Stimulated activated CD8-positive, alpha-beta memory T cell treated with anti-CD3 and anti-CD28 coated beads, Interleukin-4, amount 100 ng/mL, for 1 hour (primary cell): Measurements from ENCODE around the gene MVD.
A peak's percentile ranks its signal among the peaks of the same experiment; 100 is the strongest.

Experiments used
- DNase-seq, 2 donors: peaks; one replicate each; pipeline ENCODE4 v3.0.0-alpha.2; 2020; ENCODE audit warnings: low read depth in 2 of 2, low spot score in 1 of 2

The MVD gene

GRCh38 chr16:88627531-88628411, 35.1 kb downstream of the MVD start:
- no peak for DNase-seq

DNA sequence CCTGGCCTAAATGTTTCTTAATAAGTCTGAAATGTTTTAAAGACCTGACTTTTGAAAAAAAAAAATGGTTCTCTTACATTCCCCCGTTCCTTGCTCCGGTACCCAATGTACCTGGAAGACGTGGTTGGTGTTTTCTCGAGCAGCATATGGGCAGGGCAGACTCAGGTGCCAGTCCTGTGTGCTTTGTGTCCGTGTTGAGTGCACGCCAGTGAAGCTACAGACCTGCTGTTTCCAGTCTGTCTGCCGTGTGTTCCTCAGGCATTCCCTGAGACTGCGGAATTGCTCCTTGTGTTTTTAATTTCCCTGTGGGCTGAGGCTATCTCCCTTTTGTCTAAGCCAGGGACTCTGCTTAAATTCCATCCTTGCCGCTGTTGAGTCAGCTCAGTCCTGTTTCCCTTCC, 36.2 kb downstream of the MVD start:
- no peak for DNase-seq

DNA sequence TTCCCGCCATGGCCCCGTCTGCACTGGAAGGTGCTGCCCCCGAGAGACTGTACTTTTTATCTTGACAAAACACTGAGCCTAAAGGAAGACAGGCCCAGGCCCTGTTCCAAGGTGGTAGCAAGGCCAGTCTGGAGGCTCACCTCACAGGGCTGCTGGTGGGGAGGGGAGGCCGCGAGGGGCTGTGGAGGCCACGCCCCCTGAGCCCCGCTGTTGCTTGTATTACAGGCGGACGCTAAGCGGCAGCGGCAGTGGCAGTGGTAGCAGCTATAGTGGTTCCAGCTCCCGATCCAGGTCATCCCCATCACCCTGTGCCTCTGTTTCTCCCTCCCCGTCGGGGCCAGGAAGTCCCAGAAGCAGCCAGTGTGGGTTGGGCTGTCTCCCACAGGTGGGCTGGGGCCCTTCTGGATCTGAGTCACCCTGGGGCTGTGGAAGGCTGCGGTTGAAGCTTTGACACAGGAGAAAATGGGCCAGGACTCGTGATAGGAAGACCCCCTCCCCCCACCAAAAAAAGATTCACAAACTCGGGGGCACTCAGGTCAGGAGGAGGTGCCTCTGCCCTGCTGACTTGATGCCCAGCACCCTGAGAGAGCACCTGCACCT, 37.8 kb downstream of the MVD start:
- no peak for DNase-seq

DNA sequence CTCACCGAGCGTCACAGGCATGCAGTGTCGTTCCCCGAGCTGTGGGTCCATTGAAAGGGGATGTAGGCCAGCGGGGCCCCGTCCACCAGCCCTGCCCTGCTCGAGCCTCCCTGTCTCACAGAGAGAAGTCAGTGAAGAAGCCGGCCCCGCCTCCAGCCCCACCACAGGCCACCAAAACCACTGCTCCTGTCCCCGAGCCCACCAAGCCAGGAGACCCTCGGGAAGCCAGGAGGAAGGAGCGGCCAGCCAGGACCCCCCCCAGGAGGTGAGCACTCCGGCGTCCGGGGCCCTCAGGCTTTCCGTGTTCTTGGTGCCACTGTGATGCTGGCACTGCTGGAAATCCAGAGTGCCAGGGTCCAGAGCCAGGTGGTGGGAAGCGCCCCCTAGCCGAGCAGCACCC, 38.4 kb downstream of the MVD start:
- no peak for DNase-seq

DNA sequence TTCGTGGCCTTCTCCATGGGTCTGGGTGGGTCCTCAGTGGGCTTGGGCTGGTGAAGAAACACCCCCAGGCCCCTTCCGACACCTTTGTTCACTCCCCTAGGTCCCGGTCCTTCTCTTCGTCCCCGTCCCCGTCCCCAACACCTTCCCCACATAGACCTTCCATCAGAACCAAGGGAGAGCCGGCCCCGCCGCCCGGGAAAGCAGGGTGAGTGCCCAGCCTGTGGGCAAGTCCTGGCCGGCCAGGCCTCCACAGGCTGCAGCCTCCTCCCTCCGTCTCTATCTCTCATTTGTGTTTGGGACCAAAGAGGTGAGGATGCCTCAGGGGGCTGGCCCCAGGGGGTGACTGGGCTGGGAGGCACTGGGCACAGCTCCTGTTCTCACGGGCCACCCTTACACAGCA, 39.0 kb downstream of the MVD start:
- DNase-seq, result no peak

DNA sequence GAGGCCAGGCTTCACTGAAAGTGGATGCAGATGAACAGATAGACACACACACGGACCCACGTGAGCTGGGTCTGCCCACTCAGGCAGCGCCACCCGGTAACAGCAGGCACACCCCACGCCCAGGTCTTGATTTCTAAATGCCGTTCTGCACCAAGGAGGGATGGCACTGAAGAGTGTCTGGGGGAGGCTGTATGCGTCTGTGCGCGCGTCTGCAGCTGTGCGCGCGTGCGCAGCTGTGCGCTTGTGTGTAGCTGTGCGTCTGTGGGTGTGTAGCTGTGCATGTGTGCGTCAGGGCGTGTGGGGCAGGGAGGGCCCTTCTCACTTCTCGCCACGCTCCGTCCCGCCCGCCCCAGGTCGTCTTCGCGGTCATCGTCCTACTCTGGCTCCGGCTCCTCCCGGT, 40.0 kb downstream of the MVD start:
- DNase-seq, result no peak

GRCh38 chr16:88622125-88622524, 40.8 kb downstream of the MVD start:
- DNase-seq, result no peak

DNA sequence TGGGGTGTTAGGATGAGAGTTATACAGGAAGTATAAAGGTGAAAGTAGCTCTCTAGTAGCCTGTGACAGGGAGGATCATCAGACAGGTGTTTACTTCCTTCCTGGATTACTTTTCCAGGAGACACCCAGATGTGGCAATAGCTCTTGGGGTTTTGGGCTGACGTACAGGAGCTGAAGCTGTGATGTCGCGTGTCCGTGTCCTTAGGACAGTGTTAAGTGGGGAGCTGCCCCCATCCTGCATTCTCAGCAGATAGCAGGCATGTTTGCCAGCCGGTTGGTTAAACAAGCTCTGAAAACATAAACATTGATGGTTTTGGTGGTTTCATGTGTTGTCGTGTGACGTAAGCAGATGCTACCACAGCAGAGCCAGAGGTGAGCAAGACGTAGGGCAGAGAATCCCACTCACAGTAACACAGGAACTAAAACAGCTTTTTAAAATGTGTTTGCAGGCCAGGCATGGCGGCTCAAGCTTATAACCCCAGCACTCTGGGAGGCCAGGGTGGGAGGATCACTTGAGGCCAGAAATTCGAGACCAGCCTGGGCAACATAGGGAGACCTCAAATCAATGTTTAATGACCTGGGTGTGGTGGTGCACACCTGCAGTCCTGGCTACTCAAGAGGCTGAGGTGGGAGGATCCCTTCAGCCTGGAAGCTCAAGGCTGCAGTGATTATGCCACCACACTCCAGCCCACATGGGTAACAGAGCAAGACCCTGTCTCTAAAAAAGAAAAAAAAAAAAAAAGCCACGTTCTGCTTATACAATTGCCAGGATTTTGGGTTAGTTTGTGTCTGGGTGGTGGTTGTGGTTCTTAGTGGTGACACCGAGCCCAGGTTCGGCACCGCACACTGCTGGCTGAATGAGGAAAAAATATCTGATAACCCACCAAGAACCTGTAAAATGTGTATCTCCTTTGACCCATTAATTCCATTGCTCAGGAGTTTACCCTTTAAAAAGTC, 42.8 kb downstream of the MVD start:
- DNase-seq, result peak; percentile 47 to 50

DNA sequence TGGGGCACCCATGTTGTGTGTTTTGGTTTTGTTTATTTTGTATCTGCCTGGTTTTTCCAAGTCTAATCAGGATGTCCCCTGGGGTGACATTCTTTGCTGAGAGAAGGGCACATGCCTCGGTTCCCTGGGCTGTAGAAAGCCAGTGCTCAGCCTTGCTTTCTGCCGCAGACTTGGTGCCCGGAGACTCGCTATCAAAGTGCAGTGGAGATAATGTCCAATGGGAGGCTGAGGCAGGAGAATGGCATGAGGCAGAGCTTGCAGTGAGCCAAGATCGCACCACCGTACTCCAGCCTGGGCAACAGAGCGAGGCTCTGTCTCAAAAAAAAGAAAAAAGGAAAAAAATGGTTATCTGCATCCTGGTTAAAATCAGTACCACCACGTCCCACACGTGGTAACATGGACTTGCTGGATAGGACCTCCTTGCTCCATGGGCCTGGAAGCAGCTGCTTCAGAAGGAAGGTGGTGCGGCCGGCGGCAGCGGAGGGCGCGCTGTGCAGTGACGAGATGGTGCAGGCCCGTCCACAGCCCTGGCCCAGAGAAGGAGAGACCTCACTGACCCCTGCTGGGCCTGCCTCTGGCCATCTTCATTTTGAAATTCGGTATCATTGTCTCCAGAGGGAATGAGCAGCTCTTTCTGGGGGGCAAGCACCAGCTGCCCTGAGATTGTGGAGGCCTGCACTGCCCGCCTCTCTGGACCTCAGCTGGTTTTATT, 43.8 kb downstream of the MVD start:
- no peak for DNase-seq

GRCh38 chr16:88618182-88618955, 44.5 kb downstream of the MVD start:
- DNase-seq, result no peak

DNA sequence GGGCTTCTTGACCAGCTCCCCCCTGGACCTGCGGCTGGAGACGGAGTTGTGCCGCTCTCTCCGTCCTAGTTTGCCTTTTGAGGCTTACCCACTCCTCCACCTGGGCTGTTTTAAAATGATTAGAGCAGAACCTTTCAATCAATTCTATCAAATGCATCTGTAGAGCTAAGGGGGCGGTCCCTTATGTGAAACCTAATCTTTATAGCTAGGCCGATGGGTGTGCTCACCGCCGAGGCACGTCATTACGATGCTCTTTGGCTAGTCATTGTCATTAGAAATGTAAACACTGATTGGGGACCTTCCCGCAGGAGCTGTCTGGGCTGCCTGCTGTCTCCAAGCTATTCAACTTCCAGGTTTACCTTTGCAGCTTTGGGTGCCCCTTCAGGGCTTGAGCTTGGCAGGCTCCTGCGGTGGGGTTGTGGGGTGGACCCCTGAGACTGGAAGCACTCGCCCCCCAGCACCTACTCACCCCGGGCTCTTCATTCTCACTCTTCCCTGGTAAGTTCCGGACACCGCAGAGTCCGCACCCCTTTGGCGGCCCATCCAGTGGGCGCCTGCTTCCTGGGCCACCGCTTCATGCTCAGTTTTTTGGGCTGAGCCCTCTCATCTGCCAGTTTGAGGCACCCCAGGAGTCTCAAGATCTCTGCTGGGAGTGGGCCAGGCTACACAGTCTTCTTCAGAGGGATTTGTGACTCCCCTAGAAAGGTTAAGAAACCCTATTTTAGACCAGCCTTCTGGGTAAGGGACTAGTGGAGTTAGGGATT, 45.4 kb downstream of the MVD start:
- no peak for DNase-seq

DNA sequence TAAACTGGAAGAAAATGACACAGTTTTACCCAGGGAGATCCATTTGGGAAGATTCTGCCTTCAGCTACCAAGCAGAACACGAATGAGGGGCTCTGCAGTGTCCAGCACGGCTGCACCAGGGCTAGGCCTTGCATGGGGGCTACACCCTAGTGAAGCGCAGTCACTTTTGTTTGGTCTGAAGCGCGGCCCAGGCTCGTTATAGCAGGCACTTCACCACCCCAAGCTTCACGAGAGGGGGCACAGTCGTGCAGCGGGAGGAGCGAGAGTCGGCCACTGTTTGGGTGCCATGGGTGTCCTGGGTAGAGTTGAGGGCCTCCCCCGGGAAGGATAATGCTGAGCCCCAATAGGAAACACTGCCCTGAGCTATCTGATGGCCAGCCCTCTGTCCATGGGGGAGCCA, 46.2 kb downstream of the MVD start:
- no peak for DNase-seq

GRCh38 chr16:88616320-88616719, 46.6 kb downstream of the MVD start:
- DNase-seq, result no peak

- no peak for DNase-seq
These were observed 47.9 kb downstream of the MVD start for GRCh38 chr16:88614818-88615580.

DNA sequence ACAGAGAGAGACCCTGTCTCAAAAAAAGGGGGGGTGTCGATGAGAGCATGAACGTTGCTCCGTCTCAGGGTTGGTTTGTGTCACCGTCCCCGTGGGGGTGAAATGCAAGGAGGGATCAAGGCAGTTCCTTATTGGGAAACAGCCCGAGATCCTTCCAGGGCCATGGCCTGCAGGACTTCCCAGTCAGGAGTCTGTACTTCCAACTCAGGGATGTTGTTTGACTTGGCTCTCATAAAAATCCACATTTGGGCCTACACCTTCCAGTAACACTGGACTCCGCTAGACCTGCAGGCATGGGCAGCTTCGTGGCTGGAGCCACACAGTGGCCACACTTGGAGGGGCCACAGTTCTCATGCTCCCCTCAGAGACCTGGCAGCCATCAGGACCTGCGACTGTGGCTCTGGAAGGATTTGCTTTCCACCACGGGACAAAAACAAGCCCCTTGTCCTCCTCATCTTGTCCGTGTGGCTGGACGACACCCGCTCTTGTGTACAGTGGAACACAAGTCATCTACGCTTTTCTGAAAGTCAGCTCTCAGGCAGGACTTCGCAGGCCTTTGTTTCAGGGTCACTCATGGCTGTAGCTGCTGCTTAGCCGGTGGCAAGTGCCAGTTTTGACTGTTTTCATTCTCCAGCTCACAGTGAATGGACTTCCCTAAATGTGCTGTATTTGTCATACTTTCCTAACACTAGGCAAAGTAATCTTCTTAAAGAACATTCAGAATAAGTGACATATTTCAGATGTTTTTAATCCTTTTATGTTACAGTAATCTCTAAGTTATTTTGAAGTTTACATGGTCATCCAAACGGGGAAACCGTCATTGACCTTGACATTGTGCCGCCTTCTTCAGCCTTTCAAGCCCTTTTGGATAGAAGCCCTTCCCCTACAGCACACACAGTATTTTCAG, 48.7 kb downstream of the MVD start:
- no peak for DNase-seq

DNA sequence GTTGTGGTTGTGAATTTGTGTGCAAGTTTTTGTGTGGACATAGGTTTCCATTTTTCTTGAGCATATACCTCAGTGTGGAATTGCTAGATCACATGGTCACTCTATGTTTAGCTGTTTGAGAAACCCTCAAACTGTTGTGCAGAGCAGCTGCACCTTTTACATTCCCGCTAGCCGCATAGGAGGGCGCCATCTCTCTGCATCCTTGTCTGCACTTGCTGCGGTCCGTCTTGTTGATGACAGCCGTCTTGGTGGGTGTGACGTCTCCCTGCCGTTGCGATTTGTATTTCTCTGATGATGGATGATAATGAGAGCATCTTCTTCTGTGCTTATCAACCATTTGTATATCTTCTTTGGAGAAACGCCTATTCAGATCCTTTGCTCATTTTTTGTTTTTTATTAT, 49.6 kb downstream of the MVD start:
- no peak for DNase-seq

- no peak for DNase-seq
These were observed 51.7 kb downstream of the MVD start for GRCh38 chr16:88610909-88611812.
